Measurements from ENCODE around the gene SMPD2. TPM values are rescaled to one million over a fixed set of nuclear protein-coding genes. Genes with fewer than 3 reads are reported as not detected.

SMPD2 gene
- total and polyA plus RNA-seq, 3 experiments from 2014 or later: 9.4 to 15.8 (median 15.1) TPM

DNA sequence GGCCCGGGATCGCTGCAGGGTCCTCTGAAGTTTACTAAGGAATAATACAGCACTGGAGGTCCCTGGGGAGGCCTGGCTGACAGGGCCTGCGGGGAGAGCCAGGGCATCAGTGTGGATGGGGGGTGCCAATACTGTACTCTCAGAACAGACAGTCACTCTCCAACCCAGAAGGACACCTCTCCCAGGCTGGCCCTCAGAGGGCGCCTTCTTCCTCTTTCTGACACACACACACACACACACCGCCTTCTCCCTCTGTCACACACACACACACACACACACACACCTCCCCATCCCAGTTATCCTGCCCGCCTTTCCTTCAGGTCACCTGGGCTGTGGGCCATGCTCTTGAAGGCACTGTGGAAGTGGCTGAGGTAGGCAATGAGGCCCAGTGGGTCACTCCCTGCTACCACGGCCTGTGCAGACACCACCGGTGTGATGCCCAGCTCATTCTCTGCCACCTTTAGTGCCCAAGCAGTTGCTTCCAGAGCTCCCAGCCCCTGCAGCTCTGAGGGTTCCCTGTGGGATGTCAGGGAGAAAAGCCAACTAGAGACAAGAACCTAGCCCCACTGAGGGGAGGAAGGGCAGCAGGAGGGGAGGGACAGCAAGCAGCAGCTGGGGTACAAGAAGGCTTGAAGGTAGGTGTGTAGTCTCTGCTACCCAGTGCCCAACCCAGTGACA lies 7.5 kb downstream of the SMPD2 start:
- ChIA-PET POLR2A (no interaction called here), CTCF (interaction anchor here (1.0 to 2.3 kb wide), 3 partner anchors 9 to 260 kb away, joined by 4 to 7 read pairs (median 4); no protein-coding TSS in a partner anchor)
- peaks cover 0 to 62% (median 5%) of the 10 kb centered on the region in 3 donors for H3K36me3 Mint-ChIP-seq
- peaks cover 35 to 53% (median 39%) of the 10 kb centered on the region in 3 donors for H3K4me1 Mint-ChIP-seq
- Histone ChIP-seq H3K27ac (ENCODE audit: low read depth, low read length) (no peak overlapping the region), H3K9me3 (ENCODE audit: low read length) (no peaks in the 10 kb centered on the region), H3K4me3 (ENCODE audit: low read length) (no peak overlapping the region), H3K4me1 (ENCODE audit: insufficient read depth, low read length) (peaks cover 19% of the 10 kb centered on the region), H3K36me3 (ENCODE audit: insufficient read depth, low read length) (no peaks in the 10 kb centered on the region), H3K27me3 (ENCODE audit: insufficient read depth, low read length, poor library complexity, severe bottlenecking) (no peaks in the 10 kb centered on the region)
- peak overlapping the region; percentile 8 to 89 (median 76) for H3K27ac Mint-ChIP-seq
- H3K27me3 Mint-ChIP-seq: peaks cover 0 to 1% of the 10 kb centered on the region in 2 donors
- no peaks in the 10 kb centered on the region for H3K9me3 Mint-ChIP-seq
- peak overlapping the region in 1 of 7 donors; percentile 35 for H3K4me3 Mint-ChIP-seq
- DNase-seq: no peak

DNA sequence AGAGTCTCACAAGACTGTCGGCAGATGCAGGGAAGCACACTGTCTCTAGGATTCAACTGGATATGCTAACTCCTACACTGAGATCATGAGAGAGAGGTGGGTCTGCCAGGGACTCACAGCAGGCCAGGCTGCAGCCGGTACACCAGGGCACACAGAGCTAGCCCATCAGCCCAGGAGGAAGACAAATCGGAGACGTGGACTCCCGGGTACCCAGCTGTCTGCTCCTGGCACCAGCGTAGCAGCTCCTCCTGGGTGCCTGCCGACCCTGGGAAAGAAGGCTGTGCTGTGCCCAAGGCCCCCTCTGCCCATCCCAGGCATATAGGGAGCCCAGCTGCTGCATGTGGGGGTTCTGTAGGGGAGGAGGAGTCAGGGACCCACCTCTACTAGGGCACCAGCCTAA lies 8.1 kb downstream of the SMPD2 start:
- Histone ChIP-seq H3K4me1 (ENCODE audit: insufficient read depth, low read length) (peaks cover 25% of the 10 kb centered on the region), H3K9me3 (ENCODE audit: low read length) (no peaks in the 10 kb centered on the region), H3K27me3 (ENCODE audit: insufficient read depth, low read length, poor library complexity, severe bottlenecking) (no peaks in the 10 kb centered on the region), H3K27ac (ENCODE audit: low read depth, low read length) (no peak overlapping the region), H3K4me3 (ENCODE audit: low read length) (no peak overlapping the region), H3K36me3 (ENCODE audit: insufficient read depth, low read length) (no peaks in the 10 kb centered on the region)
- Mint-ChIP-seq H3K36me3 (peaks cover 0 to 56% (median 5%) of the 10 kb centered on the region in 3 donors), H3K27ac (peak overlapping the region; percentile 8 to 89 (median 76)), H3K4me1 (peaks cover 33 to 50% (median 33%) of the 10 kb centered on the region in 3 donors), H3K4me3 (peak overlapping the region in 1 of 7 donors; percentile 35), H3K27me3 (peaks cover 0 to 1% of the 10 kb centered on the region in 2 donors), H3K9me3 (no peaks in the 10 kb centered on the region)
- DNase-seq: no peak
- POLR2A ChIA-PET: no interaction called here
- CTCF ChIA-PET: interaction anchor here (0.7 to 2.3 kb wide), 3 partner anchors 65 to 261 kb away, joined by 3 to 7 read pairs (median 4); no protein-coding TSS in a partner anchor

DNA sequence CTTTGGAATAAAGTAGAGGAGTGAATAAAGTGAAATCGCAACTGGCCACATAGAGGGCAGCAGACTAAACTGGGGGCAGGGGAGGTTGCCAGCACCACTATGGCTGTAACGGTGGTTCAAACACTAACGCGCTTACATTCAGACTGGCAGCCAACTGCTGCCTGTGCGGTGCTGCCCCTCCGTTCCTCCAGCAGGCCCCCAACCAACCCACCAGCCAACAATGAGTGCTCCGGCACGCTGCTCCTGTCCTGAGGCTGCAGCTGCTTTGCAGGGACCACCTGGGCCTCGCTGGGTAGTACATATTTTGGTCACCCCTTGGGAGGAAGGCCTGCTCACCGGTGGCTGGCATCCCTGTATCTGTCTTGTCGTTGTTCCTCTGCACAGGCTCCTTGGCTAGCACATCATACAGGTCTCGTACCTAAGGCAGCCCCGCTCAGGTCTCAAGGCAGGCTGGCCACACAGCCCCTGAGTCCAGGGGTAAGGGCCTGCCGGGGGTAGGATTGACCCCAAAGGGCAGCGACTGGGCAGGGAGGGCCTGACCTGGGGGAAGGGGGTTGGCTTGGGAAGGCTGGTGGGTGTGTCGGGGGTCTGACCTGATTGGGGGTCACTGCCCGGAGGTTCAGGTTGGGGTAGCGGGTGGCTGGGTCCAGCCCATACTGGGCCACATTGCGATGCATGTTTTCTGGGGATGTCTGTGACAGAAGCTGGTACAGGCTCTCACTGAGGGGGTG lies 8.7 kb downstream of the SMPD2 start:
- Histone ChIP-seq H3K9me3 (ENCODE audit: low read length) (no peaks in the 10 kb centered on the region), H3K27me3 (ENCODE audit: insufficient read depth, low read length, poor library complexity, severe bottlenecking) (no peaks in the 10 kb centered on the region), H3K27ac (ENCODE audit: low read depth, low read length) (no peak overlapping the region), H3K4me1 (ENCODE audit: insufficient read depth, low read length) (peaks cover 31% of the 10 kb centered on the region), H3K4me3 (ENCODE audit: low read length) (no peak overlapping the region), H3K36me3 (ENCODE audit: insufficient read depth, low read length) (no peaks in the 10 kb centered on the region)
- peaks cover 0 to 1% of the 10 kb centered on the region in 2 donors for H3K27me3 Mint-ChIP-seq
- no peaks in the 10 kb centered on the region for H3K9me3 Mint-ChIP-seq
- ChIA-PET CTCF (interaction anchor here (0.7 to 4.2 kb wide), 3 partner anchors 8 to 262 kb away, joined by 3 to 21 read pairs (median 4); partner anchors contain the start of genes PPIL6 and SMPD2), POLR2A (interaction anchor here (0.5 to 3.1 kb wide), 4 partner anchors 8 to 1723 kb away, joined by 3 to 15 read pairs (median 3); partner anchors contain the start of genes PPIL6 and SMPD2)
- peak overlapping the region in 6 of 7 donors; percentile 24 to 82 (median 49) for H3K4me3 Mint-ChIP-seq
- peaks cover 0 to 51% (median 5%) of the 10 kb centered on the region in 3 donors for H3K36me3 Mint-ChIP-seq
- H3K27ac Mint-ChIP-seq: peak overlapping the region; percentile 61 to 94 (median 78)
- no peak for DNase-seq
- H3K4me1 Mint-ChIP-seq: peaks cover 38 to 56% (median 39%) of the 10 kb centered on the region in 3 donors

DNA sequence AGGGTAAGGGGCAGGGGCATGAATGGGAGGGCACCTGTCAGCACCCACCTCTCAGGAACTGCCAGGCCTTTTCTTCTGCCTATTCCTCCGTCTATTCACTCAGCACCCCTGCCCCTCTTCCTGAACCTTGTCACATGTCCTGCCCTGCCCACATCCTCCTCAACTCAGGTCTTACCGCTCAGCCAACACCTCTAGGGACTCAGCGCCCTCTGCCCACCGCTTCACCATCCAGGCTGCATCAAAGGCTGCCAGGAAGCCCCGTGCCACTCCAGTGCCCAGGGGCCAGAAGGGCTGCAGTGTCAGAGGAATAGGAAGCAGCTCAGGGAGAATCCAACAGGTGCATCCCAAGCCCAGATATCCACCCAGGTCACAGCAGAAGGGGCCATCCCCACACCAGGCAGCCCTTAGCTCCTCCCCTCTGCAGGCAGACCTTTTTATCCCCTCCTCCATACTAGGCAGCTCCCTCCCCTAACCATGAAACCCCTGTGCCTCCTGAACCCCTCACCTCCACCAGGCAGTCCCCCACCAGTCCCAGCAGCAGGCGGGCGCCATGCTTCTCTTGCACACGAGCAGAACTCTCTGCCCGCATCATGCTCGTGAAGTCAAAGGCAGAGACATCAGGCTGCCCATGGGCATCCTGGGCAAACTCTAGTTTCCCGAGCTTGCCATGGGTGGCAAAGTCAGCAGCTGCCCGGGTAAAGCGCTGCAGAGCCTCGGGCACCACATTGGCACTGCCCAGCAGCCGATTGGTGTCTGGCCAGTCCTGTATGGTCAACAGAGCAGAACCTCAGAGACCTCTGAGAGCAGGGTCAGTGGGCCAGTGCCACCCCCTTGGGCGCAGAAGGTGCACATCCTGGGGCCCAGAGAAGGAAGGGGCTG lies 9.5 kb downstream of the SMPD2 start:
- Histone ChIP-seq H3K27ac (ENCODE audit: low read depth, low read length) (no peak overlapping the region), H3K27me3 (ENCODE audit: insufficient read depth, low read length, poor library complexity, severe bottlenecking) (no peaks in the 10 kb centered on the region), H3K36me3 (ENCODE audit: insufficient read depth, low read length) (no peaks in the 10 kb centered on the region), H3K9me3 (ENCODE audit: low read length) (no peaks in the 10 kb centered on the region), H3K4me1 (ENCODE audit: insufficient read depth, low read length) (peaks cover 35% of the 10 kb centered on the region), H3K4me3 (ENCODE audit: low read length) (peak overlapping the region; percentile 31)
- peaks cover 0 to 45% (median 5%) of the 10 kb centered on the region in 3 donors for H3K36me3 Mint-ChIP-seq
- H3K4me3 Mint-ChIP-seq: peak overlapping the region; percentile 5 to 82 (median 42)
- H3K27ac Mint-ChIP-seq: peak overlapping the region; percentile 61 to 95 (median 89)
- ChIA-PET POLR2A (interaction anchor here (0.5 to 3.1 kb wide), 5 partner anchors 9 to 1723 kb away, joined by 3 to 15 read pairs (median 3); partner anchors contain the start of genes PPIL6 and SMPD2), CTCF (interaction anchor here (4.2 kb wide), 1 partner anchor 8 kb away, joined by 21 read pairs; the partner anchor contains the start of genes PPIL6 and SMPD2)
- peaks cover 0 to 1% of the 10 kb centered on the region in 2 donors for H3K27me3 Mint-ChIP-seq
- peaks cover 43 to 61% (median 44%) of the 10 kb centered on the region in 3 donors for H3K4me1 Mint-ChIP-seq
- H3K9me3 Mint-ChIP-seq: no peaks in the 10 kb centered on the region
- peak in 4 of 5 donors; percentile 11 to 68 (median 54) for DNase-seq

DNA sequence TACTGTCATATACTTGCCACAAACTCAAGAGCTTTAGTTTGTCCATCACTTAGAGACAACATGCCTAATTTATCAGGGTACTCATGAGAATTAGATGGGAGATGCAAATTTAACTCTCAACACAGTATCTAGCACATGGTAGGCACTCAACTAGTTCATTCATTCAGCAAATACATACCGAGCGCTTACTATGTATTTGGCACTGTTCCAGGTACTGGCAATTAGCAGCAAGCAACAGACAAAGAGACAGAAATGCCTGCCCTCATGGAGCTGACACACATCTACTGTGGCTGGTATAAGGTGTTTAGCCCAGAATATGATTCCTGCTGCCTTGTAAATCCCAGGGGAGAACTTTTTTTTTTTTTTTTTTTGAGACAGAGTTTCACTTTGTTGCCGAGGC lies 10.3 kb downstream of the SMPD2 start:
- Mint-ChIP-seq H3K27me3 (peaks cover 0 to 1% of the 10 kb centered on the region in 2 donors), H3K4me1 (peaks cover 43 to 61% (median 44%) of the 10 kb centered on the region in 3 donors), H3K36me3 (peaks cover 0 to 40% (median 3%) of the 10 kb centered on the region in 3 donors), H3K27ac (peak overlapping the region in 5 of 8 donors; percentile 67 to 88 (median 75)), H3K9me3 (no peaks in the 10 kb centered on the region), H3K4me3 (peak overlapping the region in 2 of 7 donors; percentile 19 to 58)
- no peak for DNase-seq
- H3K4me1 ChIP-seq (ENCODE audit: insufficient read depth, low read length): peaks cover 35% of the 10 kb centered on the region
- ChIA-PET CTCF (interaction anchor here (4.2 kb wide), 1 partner anchor 9 kb away, joined by 21 read pairs; the partner anchor contains the start of genes PPIL6 and SMPD2), POLR2A (interaction anchor here (3.1 kb wide), 1 partner anchor 10 kb away, joined by 15 read pairs; the partner anchor contains the start of genes PPIL6 and SMPD2)
- H3K27ac ChIP-seq (ENCODE audit: low read depth, low read length): no peak overlapping the region
- no peak overlapping the region for H3K4me3 ChIP-seq (ENCODE audit: low read length)
- no peaks in the 10 kb centered on the region for H3K36me3 ChIP-seq (ENCODE audit: insufficient read depth, low read length)
- no peaks in the 10 kb centered on the region for H3K9me3 ChIP-seq (ENCODE audit: low read length)
- H3K27me3 ChIP-seq (ENCODE audit: insufficient read depth, low read length, poor library complexity, severe bottlenecking): no peaks in the 10 kb centered on the region

DNA sequence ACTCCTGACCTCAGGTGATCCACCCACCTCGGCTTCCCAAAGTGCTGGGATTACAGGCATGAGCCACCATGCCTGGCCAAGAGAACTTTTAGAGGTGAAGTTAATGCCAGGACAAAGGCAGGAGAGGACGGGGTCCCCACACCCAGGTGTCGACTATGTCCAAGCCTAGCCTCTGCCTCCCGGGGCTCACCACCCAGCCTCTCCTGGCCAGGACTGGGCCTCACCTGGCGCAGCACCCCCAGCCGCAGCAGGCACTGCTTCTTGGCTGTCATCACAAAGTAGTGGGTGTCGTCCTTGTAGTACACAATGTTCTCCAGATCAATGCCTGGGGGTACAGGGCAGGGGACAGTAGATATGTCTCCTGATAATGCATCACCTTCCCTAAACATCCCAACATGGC lies 10.9 kb downstream of the SMPD2 start:
- H3K27me3 Mint-ChIP-seq: peaks cover 0 to 1% of the 10 kb centered on the region in 2 donors
- peaks cover 43 to 61% (median 45%) of the 10 kb centered on the region in 3 donors for H3K4me1 Mint-ChIP-seq
- H3K4me3 Mint-ChIP-seq: no peak overlapping the region
- peaks cover 41% of the 10 kb centered on the region for H3K4me1 ChIP-seq (ENCODE audit: insufficient read depth, low read length)
- ChIA-PET POLR2A (interaction anchor here (3.1 kb wide), 1 partner anchor 10 kb away, joined by 15 read pairs; the partner anchor contains the start of genes PPIL6 and SMPD2), CTCF (interaction anchor here (4.2 kb wide), 1 partner anchor 10 kb away, joined by 21 read pairs; the partner anchor contains the start of genes PPIL6 and SMPD2)
- H3K9me3 Mint-ChIP-seq: no peaks in the 10 kb centered on the region
- H3K36me3 ChIP-seq (ENCODE audit: insufficient read depth, low read length): no peaks in the 10 kb centered on the region
- H3K27ac ChIP-seq (ENCODE audit: low read depth, low read length): no peak overlapping the region
- peak overlapping the region in 3 of 8 donors; percentile 58 to 88 (median 77) for H3K27ac Mint-ChIP-seq
- DNase-seq: no peak
- H3K27me3 ChIP-seq (ENCODE audit: insufficient read depth, low read length, poor library complexity, severe bottlenecking): no peaks in the 10 kb centered on the region
- no peaks in the 10 kb centered on the region for H3K9me3 ChIP-seq (ENCODE audit: low read length)
- H3K4me3 ChIP-seq (ENCODE audit: low read length): no peak overlapping the region
- H3K36me3 Mint-ChIP-seq: peaks cover 0 to 35% (median 2%) of the 10 kb centered on the region in 3 donors

DNA sequence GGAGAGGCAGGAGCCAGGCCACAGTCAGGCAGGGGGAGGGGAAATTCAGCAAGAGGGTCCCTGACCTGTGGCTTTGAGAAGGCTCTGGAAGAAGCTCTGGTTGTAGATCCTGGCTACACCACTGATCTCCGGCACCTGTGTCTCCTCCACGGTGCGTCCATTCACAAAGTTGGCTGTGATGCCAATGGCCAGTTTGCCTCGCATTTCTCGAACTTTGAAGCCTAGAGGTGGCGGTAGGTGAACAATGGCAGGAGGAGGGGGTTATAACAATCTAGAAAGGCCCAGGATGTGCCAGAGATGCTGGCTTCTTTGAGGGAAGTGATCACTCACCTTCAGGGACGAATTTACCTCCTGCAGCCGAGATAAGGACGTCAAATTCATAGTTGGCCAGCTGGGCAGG lies 11.7 kb downstream of the SMPD2 start:
- DNase-seq: no peak
- H3K36me3 Mint-ChIP-seq: peaks cover 0 to 28% (median 0%) of the 10 kb centered on the region in 3 donors
- Histone ChIP-seq H3K9me3 (ENCODE audit: low read length) (no peaks in the 10 kb centered on the region), H3K4me1 (ENCODE audit: insufficient read depth, low read length) (peaks cover 49% of the 10 kb centered on the region), H3K27me3 (ENCODE audit: insufficient read depth, low read length, poor library complexity, severe bottlenecking) (no peaks in the 10 kb centered on the region), H3K4me3 (ENCODE audit: low read length) (no peak overlapping the region), H3K27ac (ENCODE audit: low read depth, low read length) (no peak overlapping the region), H3K36me3 (ENCODE audit: insufficient read depth, low read length) (no peaks in the 10 kb centered on the region)
- H3K4me3 Mint-ChIP-seq: peak overlapping the region in 3 of 7 donors; percentile 41 to 66 (median 65)
- peaks cover 47 to 66% (median 50%) of the 10 kb centered on the region in 3 donors for H3K4me1 Mint-ChIP-seq
- peak overlapping the region in 6 of 8 donors; percentile 32 to 88 (median 64) for H3K27ac Mint-ChIP-seq
- no peaks in the 10 kb centered on the region for H3K9me3 Mint-ChIP-seq
- POLR2A ChIA-PET: interaction anchor here (1.0 to 3.1 kb wide), 2 partner anchors 11 to 70 kb away, joined by 3 to 15 read pairs; partner anchors contain the start of genes CD164, PPIL6 and SMPD2
- CTCF ChIA-PET: interaction anchor here (4.2 kb wide), 1 partner anchor 11 kb away, joined by 21 read pairs; the partner anchor contains the start of genes PPIL6 and SMPD2
- peaks cover 0 to 1% of the 10 kb centered on the region in 2 donors for H3K27me3 Mint-ChIP-seq
